AG04450 (cell line): Measurements from ENCODE around the gene PPP6C. TPM values are rescaled to one million over a fixed set of nuclear protein-coding genes. Genes with fewer than 3 reads are reported as not detected.
"Not testable (repeated sequence)": the region's sequence is repeated elsewhere in the genome, so short reads cannot be mapped to it uniquely, and the experiment has no call there.

ENCODE experiments used
- CTCF ChIA-PET: fragments of 300-600, 350-600 bp; formaldehyde crosslinking; extraction: SDS; loops from one replicate; lab custom pipeline; 2022; ENCODE audit warnings: antibody characterized with exemption, inconsistent platforms; lab: Charles Lee
- POLR2A ChIA-PET: fragments of 350-600 bp; formaldehyde crosslinking; extraction: SDS; loops from one replicate; lab custom pipeline; 2021; ENCODE audit warnings: antibody characterized with exemption, inconsistent platforms; lab: Yijun Ruan, JAX
- DNase-seq: peaks from one replicate; pipeline ENCODE4 v3.0.0-alpha.2; 2011; ENCODE audit warnings: low read depth, low spot score
- H3K27ac ChIP-seq: one replicate; pipeline ENCODE4 v1.5.1; 2012; ENCODE audit warnings: low read depth, low read length, control low read depth
- H3K27me3 ChIP-seq: one replicate; pipeline ENCODE4 v1.6.0; 2012; ENCODE audit warnings: low read length; ENCODE audit not compliant: control insufficient read depth, insufficient read depth
- H3K4me3 ChIP-seq: 2 replicates; pipeline ENCODE4 v1.5.1; 2011; ENCODE audit warnings: mild to moderate bottlenecking, low read depth, low read length, control low read depth
- H3K9me3 ChIP-seq: 2 replicates; pipeline ENCODE4 v1.5.1; 2012; ENCODE audit warnings: low read length; ENCODE audit not compliant: control insufficient read depth, insufficient read depth
- CTCF ChIP-seq: IDR thresholded peaks from 2 replicates; pipeline ENCODE4 v1.5.1; 2011; ENCODE audit warnings: low read depth, low read length, control low read depth, inconsistent platforms
- polyA plus RNA-seq: library from polyadenylated mRNA; depleted of rRNA; stranded (reverse); fragments of >200 nt; gene quantifications from 2 replicates; pipeline ENCODE4 v1.2.3, GENCODE V29; 2011

The PPP6C gene
- polyA plus RNA-seq, 1 experiment: 34.8 TPM

GRCh38 chr9:125110464-125110863 is 79.1 kb downstream of the PPP6C start:
- Histone ChIP-seq H3K9me3 (peaks cover 11% of the 10 kb centered on the region), H3K27me3 (no peaks in the 10 kb centered on the region), H3K4me3 (no peak overlapping the region), H3K27ac (peak overlapping the region; percentile 21)
- CTCF ChIA-PET: no interaction called here
- POLR2A ChIA-PET: no interaction called here
- TF ChIP-seq CTCF: no peak
- no peak for DNase-seq

GRCh38 chr9:125108541-125108940 is 81.1 kb downstream of the PPP6C start:
- H3K27ac ChIP-seq, CTCF ChIA-PET, POLR2A ChIA-PET, DNase-seq, H3K27me3 ChIP-seq, H3K4me3 ChIP-seq: not testable (repeated sequence)
- H3K9me3 ChIP-seq: peaks cover 11% of the 10 kb centered on the region

- no peaks in the 10 kb centered on the region for H3K27me3 ChIP-seq
- peak; percentile 26 for DNase-seq
- CTCF ChIA-PET: no interaction called here
- H3K9me3 ChIP-seq: peaks cover 5% of the 10 kb centered on the region; the same call in 1 of the 2 replicates
- POLR2A ChIA-PET: interaction anchor here (0.7 kb wide), 1 partner anchor 30 kb away, joined by 3 read pairs; no protein-coding TSS in a partner anchor
- H3K4me3 ChIP-seq: no peak overlapping the region
- no peak overlapping the region for H3K27ac ChIP-seq
- TF ChIP-seq CTCF: no peak
Observed at GRCh38 chr9:125106285-125106893, 83.2 kb downstream of the PPP6C start.

- CTCF ChIA-PET: no interaction called here
- no peak for TF ChIP-seq CTCF
- Histone ChIP-seq H3K27me3 (no peaks in the 10 kb centered on the region), H3K4me3 (no peak overlapping the region), H3K9me3 (peaks cover 3% of the 10 kb centered on the region; the same call in 1 of the 2 replicates), H3K27ac (no peak overlapping the region)
- POLR2A ChIA-PET: no interaction called here
- no peak for DNase-seq
Observed at GRCh38 chr9:125103770-125104460, 85.7 kb downstream of the PPP6C start.

- H3K4me3 ChIP-seq: no peak overlapping the region
- H3K27ac ChIP-seq: no peak overlapping the region
- peaks cover 3% of the 10 kb centered on the region; the same call in 1 of the 2 replicates for H3K9me3 ChIP-seq
- ChIA-PET CTCF (no interaction called here), POLR2A (no interaction called here)
- no peak for TF ChIP-seq CTCF
- no peak for DNase-seq
- H3K27me3 ChIP-seq: no peaks in the 10 kb centered on the region
Observed at GRCh38 chr9:125103021-125103420, 86.6 kb downstream of the PPP6C start.
